ENCODE results near the gene DIS3L2. TPM values are rescaled to one million over a fixed set of nuclear protein-coding genes. Genes with fewer than 3 reads are reported as not detected.

The DIS3L2 gene
- total and polyA plus RNA-seq, 2 of the 8 experiments (the other 6 are each of a cell fraction or from before 2014, with no cell fraction given), result 11.5 to 21.6 TPM

DNA sequence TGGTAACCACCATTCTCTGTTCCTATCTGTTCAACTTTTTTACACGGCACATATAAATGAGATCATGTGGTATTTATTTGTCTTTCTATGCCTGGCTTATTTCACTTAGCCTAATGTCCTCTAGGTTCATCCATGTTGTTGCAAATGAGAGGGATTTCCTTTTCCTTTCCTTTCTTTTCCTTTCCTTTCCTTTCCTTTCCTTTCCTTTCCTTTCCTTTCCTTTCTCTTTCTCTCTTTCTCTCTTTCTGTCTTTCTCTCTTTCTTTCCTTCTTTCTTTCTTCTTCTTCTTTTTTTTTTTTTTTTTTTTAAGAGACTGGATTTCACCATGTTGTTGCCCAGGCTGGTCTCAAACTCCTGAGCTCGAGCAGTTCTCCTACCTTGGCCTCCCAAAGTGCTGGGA, 38.9 kb downstream of the DIS3L2 start:
- H3K18ac ChIP-seq (ENCODE audit: extremely low read depth, low read length), result no peak overlapping the region

More for the DNA sequence above, 38.9 kb downstream of the DIS3L2 start:
- Histone ChIP-seq H3K14ac (ENCODE audit: insufficient read length) (no peak overlapping the region), H3K56ac (replicated peaks; ENCODE audit: insufficient read length, low read depth, low read length) (no peak overlapping the region), H3K27me3 (replicated peaks in 1 of 4; ENCODE audit: control insufficient read depth in 3 of 4, extremely low read depth in 1 of 4, insufficient read depth in 3 of 4, low read length in 3 of 4) (no peaks in the 10 kb centered on the region), H4K20me1 (replicated peaks in 1 of 2; ENCODE audit: control insufficient read depth in 1 of 2, insufficient read depth in 2 of 2, low read length in 2 of 2) (peaks cover 0 to 2% of the 10 kb centered on the region in 2 experiments), H3K23me2 (ENCODE audit: low read depth, low read length) (no peaks in the 10 kb centered on the region), H2BK120ac (replicated peaks; ENCODE audit: low read depth, low read length) (no peak overlapping the region), H3K9me3 (ENCODE audit: insufficient read depth in 2 of 2, low read depth in 1 of 2, low read length in 1 of 2) (no peaks in the 10 kb centered on the region), H4K5ac (ENCODE audit: insufficient read length, low read depth, low read length) (no peak overlapping the region), H3K4ac (replicated peaks; ENCODE audit: insufficient read length, low read depth, low read length) (no peak overlapping the region), H3K79me2 (ENCODE audit: control insufficient read depth in 1 of 2, insufficient read depth in 2 of 2, low read length in 2 of 2) (0 out of 4 replicates have a peak, but pooled peaks cover 0 to 11% of the 10 kb centered on the region in 2 experiments), H3K27ac (ENCODE audit: low read depth, low read length) (no peak overlapping the region), H3K23ac (ENCODE audit: insufficient read length) (no peak overlapping the region), H3K4me2 (ENCODE audit: insufficient read depth in 1 of 2, low read depth in 2 of 2, low read length in 2 of 2) (no peak overlapping the region), H2BK20ac (ENCODE audit: low read length) (no peak overlapping the region), H3K9ac (replicated peaks in 1 of 4; ENCODE audit: extremely low read depth in 1 of 4, low read depth in 3 of 4, low read length in 3 of 4) (no peak overlapping the region), H4K91ac (replicated peaks; ENCODE audit: insufficient read length, low read length) (no peak overlapping the region), H2BK5ac (ENCODE audit: low read depth, low read length) (no peak overlapping the region), H2AFZ (ENCODE audit: low read length) (no peak overlapping the region), H3K79me1 (ENCODE audit: low read depth, low read length) (no peaks in the 10 kb centered on the region), H4K8ac (ENCODE audit: extremely low read depth, insufficient read depth, low read length) (no peak overlapping the region), H3K4me1 (replicated peaks in 1 of 4; ENCODE audit: control insufficient read depth in 3 of 4, insufficient read depth in 4 of 4, low read length in 3 of 4) (no peaks in the 10 kb centered on the region), H3K36me3 (ENCODE audit: control insufficient read depth in 2 of 4, insufficient read depth in 4 of 4, low read length in 3 of 4) (no peaks in the 10 kb centered on the region), H2AK5ac (ENCODE audit: low read depth, low read length) (no peak overlapping the region), H3K4me3 (ENCODE audit: extremely low read depth in 1 of 4, insufficient read depth in 2 of 4, low read depth in 3 of 4, low read length in 4 of 4) (no peak overlapping the region), H2BK12ac (ENCODE audit: low read depth, low read length) (no peak overlapping the region), H2BK15ac (ENCODE audit: low read length) (no peak overlapping the region)
- FAIRE-seq, result no peak
- TF ChIP-seq, protein P1, sequence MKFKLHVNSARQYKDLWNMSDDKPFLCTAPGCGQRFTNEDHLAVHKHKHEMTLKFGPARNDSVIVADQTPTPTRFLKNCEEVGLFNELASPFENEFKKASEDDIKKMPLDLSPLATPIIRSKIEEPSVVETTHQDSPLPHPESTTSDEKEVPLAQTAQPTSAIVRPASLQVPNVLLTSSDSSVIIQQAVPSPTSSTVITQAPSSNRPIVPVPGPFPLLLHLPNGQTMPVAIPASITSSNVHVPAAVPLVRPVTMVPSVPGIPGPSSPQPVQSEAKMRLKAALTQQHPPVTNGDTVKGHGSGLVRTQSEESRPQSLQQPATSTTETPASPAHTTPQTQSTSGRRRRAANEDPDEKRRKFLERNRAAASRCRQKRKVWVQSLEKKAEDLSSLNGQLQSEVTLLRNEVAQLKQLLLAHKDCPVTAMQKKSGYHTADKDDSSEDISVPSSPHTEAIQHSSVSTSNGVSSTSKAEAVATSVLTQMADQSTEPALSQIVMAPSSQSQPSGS (IDR thresholded peaks at IDR 0.05; ENCODE audit: low read length), result no peak
- TF ChIP-seq SIRT6 (IDR thresholded peaks at IDR 0.05; ENCODE audit: low read length) (no peak), JUN (IDR thresholded peaks at IDR 0.05; ENCODE audit: low read depth, low read length) (no peak), GABPA (IDR thresholded peaks at IDR 0.05; ENCODE audit: borderline replicate concordance, insufficient read depth, low read length) (no peak), RAD21 (IDR thresholded peaks at IDR 0.05 in 1 of 2, conservative IDR thresholded peaks at IDR 0.05 in 1 of 2; ENCODE audit: low read depth in 2 of 2, low read length in 2 of 2) (no peak), CHD2 (IDR thresholded peaks at IDR 0.05; ENCODE audit: low read length) (no peak)
- ChIA-PET CTCF (ENCODE audit: partially characterized antibody) (interaction anchor here (0.6 kb wide), 1 partner anchor 107 kb away, joined by 3 read pairs; no protein-coding TSS in a partner anchor), POLR2A (ENCODE audit: partially characterized antibody) (no interaction called here)
- 100% methylated on average over 1 of the region's 2 CpGs; no CpG with 5 or more reads in 1 of the 2 experiments for WGBS, 2 experiments (ENCODE audit: extremely low coverage in 1 of 2, insufficient coverage in 1 of 2, insufficient read length in 1 of 2, insufficient replicate concordance in 2 of 2, low coverage in 1 of 2, low lambda C conversion rate in 2 of 2, missing lambda C conversion rate in 1 of 2)
- DNase-seq (ENCODE audit: low read depth in 1 of 2, low spot score in 2 of 2), result no peak

All from H1 (cell line).